ENCODE measurements around the gene COL1A1. TPM values are rescaled to one million over a fixed set of nuclear protein-coding genes. Genes with fewer than 3 reads are reported as not detected.

Gene COL1A1
- total RNA-seq, 2 experiments from 2014 or later = 0.95 to 1.7 TPM

DNA sequence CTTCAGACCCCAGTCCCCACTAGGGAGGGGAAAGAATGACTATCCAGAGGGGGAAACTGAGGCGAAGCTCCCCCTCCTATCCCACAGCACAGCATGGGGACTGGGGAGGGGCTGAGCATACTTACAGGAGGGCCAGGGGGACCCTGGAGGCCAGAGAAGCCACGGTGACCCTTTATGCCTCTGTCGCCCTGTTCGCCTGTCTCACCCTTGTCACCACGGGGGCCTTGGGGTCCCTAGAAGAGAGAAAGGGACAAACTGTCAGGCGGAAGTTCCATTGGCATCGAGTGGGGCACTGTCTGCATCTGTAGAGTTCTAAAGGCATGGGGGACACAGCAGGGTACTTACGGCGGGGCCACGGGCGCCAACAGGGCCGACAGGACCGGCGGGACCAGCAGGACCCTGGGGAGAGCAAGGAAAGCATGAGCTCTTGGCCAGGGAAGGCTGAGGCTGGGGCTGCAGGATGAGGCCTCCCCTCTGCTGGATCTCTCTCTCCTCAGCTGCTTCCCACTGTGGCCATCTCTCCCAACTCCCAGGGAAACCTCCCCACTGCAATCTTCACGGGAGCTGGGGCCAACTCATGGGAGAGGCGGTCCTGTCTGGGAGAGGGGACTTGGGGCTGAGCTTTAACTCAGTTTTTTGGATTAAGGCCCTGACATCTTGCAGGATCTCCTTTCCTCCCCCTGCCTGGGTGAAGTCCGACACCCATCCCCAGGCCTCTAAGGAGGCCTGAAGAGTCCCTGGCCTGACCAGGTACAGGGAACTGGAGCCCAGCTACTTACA lies 13.5 kb downstream of the COL1A1 start:
- Mint-ChIP-seq H3K4me3 (no peak overlapping the region), H3K27me3 (ENCODE audit: low read depth) (no peaks in the 10 kb centered on the region), H3K36me3 (ENCODE audit: low read depth) (no peaks in the 10 kb centered on the region), H3K4me1 (ENCODE audit: low read depth) (peaks cover 14% of the 10 kb centered on the region), H3K9me3 (no peaks in the 10 kb centered on the region), H3K27ac (no peak overlapping the region)
- no peak for DNase-seq
- intact Hi-C loops (cut with micrococcal nuclease) = no loop called here
- CTCF ChIA-PET = interaction anchor here (1.2 to 1.5 kb wide), 3 partner anchors 9 to 18 kb away, joined by 3 to 6 read pairs (median 3); partner anchors contain the start of gene COL1A1

DNA sequence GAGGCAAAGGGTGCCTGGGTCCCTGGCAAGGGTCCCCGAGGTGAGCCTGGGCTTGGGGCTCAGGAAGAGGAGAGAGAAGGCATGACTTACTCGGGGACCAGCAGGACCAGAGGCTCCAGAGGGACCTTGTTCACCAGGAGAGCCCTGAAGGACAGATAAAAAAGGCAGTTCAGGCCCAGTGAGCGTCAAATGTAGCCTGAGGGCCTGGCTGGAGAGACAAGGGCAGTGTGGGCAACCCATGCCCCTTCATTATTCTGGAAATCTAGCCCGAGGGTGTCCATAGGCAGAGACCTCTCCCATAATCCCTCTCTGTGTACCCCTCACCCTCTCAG lies 14.1 kb downstream of the COL1A1 start:
- DNase-seq = no peak
- CTCF ChIA-PET = interaction anchor here (1.2 to 1.5 kb wide), 3 partner anchors 10 to 18 kb away, joined by 3 to 6 read pairs (median 3); partner anchors contain the start of gene COL1A1
- no peaks in the 10 kb centered on the region for H3K36me3 Mint-ChIP-seq (ENCODE audit: low read depth)
- H3K9me3 Mint-ChIP-seq = no peaks in the 10 kb centered on the region
- peaks cover 16% of the 10 kb centered on the region for H3K4me1 Mint-ChIP-seq (ENCODE audit: low read depth)
- no peaks in the 10 kb centered on the region for H3K27me3 Mint-ChIP-seq (ENCODE audit: low read depth)
- H3K27ac Mint-ChIP-seq = no peak overlapping the region
- intact Hi-C loops (cut with micrococcal nuclease) = no loop called here
- no peak overlapping the region for H3K4me3 Mint-ChIP-seq

GRCh38 chr17:50186661-50187393 lies 14.6 kb downstream of the COL1A1 start:
- DNase-seq = no peak
- H3K9me3 Mint-ChIP-seq = no peaks in the 10 kb centered on the region
- no peak overlapping the region for H3K4me3 Mint-ChIP-seq
- no peaks in the 10 kb centered on the region for H3K36me3 Mint-ChIP-seq (ENCODE audit: low read depth)
- CTCF ChIA-PET = interaction anchor here (1.5 kb wide), 2 partner anchors 14 to 17 kb away, joined by 3 to 6 read pairs; partner anchors contain the start of gene COL1A1
- H3K4me1 Mint-ChIP-seq (ENCODE audit: low read depth) = peaks cover 16% of the 10 kb centered on the region
- intact Hi-C loops (cut with micrococcal nuclease) = no loop called here
- H3K27ac Mint-ChIP-seq = no peak overlapping the region
- no peaks in the 10 kb centered on the region for H3K27me3 Mint-ChIP-seq (ENCODE audit: low read depth)

DNA sequence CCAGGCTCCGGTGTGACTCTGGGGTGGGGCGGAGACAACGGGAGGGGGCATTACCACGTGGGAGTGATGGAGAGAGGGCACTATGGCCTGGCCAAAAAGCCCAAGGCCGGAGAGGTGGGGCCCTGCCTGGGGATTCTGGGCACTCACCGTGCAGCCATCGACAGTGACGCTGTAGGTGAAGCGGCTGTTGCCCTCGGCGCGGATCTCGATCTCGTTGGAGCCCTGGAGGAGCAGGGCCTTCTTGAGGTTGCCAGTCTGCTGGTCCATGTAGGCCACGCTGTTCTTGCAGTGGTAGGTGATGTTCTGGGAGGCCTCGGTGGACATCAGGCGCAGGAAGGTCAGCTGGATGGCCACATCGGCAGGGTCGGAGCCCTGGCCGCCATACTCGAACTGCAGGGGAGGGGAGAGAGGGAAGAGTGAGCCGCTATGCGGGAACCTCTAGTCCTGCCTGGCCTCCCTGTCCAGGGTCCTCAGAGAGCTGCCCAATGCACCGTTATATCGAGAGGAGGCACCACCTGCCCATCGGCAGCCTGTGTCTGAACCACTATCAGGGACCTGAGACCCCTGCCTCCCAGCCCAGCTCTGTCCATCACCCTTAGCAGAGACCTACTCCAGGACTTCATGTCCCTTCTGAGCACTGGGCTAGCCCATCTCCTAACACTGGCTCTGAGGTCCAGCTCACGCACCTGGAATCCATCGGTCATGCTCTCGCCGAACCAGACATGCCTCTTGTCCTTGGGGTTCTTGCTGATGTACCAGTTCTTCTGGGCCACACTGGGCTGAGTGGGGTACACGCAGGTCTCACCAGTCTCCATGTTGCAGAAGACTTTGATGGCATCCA lies 15.6 kb downstream of the COL1A1 start:
- no peaks in the 10 kb centered on the region for H3K36me3 Mint-ChIP-seq (ENCODE audit: low read depth)

GRCh38 chr17:50184611-50185398 lies 16.6 kb downstream of the COL1A1 start:
- intact Hi-C loops (cut with micrococcal nuclease) = no loop called here
- no peak overlapping the region for H3K27ac Mint-ChIP-seq
- no peaks in the 10 kb centered on the region for H3K36me3 Mint-ChIP-seq (ENCODE audit: low read depth)
- peaks cover 16% of the 10 kb centered on the region for H3K4me1 Mint-ChIP-seq (ENCODE audit: low read depth)
- CTCF ChIA-PET = interaction anchor here (1.0 kb wide), 1 partner anchor 15 kb away, joined by 3 read pairs; no protein-coding TSS in a partner anchor
- H3K4me3 Mint-ChIP-seq = no peak overlapping the region
- H3K27me3 Mint-ChIP-seq (ENCODE audit: low read depth) = no peaks in the 10 kb centered on the region
- DNase-seq = no peak
- no peaks in the 10 kb centered on the region for H3K9me3 Mint-ChIP-seq

More for the DNA sequence above, 15.6 kb downstream of the COL1A1 start:
- Mint-ChIP-seq H3K4me3 (no peak overlapping the region), H3K9me3 (no peaks in the 10 kb centered on the region), H3K27me3 (ENCODE audit: low read depth) (no peaks in the 10 kb centered on the region), H3K27ac (no peak overlapping the region), H3K4me1 (ENCODE audit: low read depth) (peaks cover 16% of the 10 kb centered on the region)
- no peak for DNase-seq
- intact Hi-C loops (cut with micrococcal nuclease) = no loop called here
- CTCF ChIA-PET = interaction anchor here (1.0 kb wide), 1 partner anchor 16 kb away, joined by 3 read pairs; no protein-coding TSS in a partner anchor

- H3K27ac Mint-ChIP-seq = no peak overlapping the region
- no peak overlapping the region for H3K4me3 Mint-ChIP-seq
- H3K27me3 Mint-ChIP-seq (ENCODE audit: low read depth) = no peaks in the 10 kb centered on the region
- intact Hi-C loops (cut with micrococcal nuclease) = no loop called here
- no peaks in the 10 kb centered on the region for H3K9me3 Mint-ChIP-seq
- peaks cover 16% of the 10 kb centered on the region for H3K4me1 Mint-ChIP-seq (ENCODE audit: low read depth)
- DNase-seq = no peak
- CTCF ChIA-PET = no interaction called here
- H3K36me3 Mint-ChIP-seq (ENCODE audit: low read depth) = no peaks in the 10 kb centered on the region
These were observed 17.4 kb downstream of the COL1A1 start for GRCh38 chr17:50184064-50184463.

DNA sequence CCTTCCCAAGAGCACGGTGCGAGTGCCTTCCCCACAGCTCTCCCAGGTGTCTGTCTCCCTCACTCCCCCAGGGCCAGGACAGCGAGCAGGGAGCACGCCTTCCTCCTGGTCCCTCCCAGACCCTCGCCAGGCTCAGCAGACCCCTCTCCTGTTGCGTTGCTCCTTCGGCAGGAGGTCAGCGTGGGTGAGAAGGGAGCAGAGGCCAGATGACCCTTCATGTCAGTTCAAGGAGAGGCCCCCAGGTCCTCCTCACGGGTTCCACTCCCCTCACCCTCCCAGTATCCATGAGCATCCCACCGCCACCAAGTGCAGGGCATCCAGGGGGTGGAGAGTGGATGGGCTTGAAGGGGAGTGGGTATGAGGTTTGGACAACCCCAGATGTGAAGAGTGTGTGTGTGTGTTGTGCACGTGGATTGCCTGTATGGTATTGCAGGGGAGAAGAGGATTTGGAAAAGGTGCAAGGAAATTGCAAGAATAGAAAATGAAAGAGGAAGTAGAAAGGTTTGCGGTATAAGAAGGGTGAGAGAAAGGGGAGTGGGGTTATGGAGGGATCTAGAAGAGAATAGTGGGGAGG lies 17.9 kb downstream of the COL1A1 start:
- Mint-ChIP-seq H3K27me3 (ENCODE audit: low read depth) (no peaks in the 10 kb centered on the region), H3K4me3 (no peak overlapping the region), H3K36me3 (ENCODE audit: low read depth) (no peaks in the 10 kb centered on the region), H3K4me1 (ENCODE audit: low read depth) (peaks cover 19% of the 10 kb centered on the region), H3K27ac (no peak overlapping the region), H3K9me3 (no peaks in the 10 kb centered on the region)
- DNase-seq = no peak
- intact Hi-C loops (cut with micrococcal nuclease) = no loop called here
- CTCF ChIA-PET = interaction anchor here (1.4 kb wide), 1 partner anchor 14 kb away, joined by 4 read pairs; no protein-coding TSS in a partner anchor

DNA sequence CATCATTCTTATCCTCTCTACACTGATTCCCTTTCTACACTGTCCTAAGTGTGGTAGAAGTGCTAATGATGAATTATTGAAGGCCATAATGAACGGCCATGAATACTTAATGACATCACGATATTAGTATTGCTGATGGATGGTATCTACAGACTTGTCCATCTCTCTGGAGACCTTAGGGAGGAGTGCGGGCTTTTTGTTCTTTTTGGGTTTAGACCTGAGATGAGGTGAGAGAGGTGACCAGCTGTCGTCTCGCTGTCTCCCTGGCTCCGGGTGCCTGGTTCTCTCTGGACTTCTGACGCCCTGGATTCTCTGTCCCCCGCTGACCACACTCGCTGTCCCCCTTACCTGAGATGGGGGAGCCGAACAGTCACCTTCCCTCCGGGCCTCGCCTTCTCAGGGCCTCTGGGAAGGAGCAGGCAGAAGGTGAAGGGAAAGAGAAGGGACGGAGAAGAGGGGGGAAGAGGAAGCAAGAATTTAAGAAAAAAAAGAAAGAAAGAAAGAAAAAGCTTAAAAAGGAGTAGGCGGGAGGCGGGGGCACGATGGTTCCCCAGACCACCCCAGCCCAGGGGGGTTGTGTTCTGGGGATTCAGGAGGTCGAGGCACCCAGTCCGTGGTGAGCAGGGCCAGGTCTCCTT lies 18.5 kb downstream of the COL1A1 start:
- DNase-seq = no peak
- Mint-ChIP-seq H3K27me3 (ENCODE audit: low read depth) (no peaks in the 10 kb centered on the region), H3K36me3 (ENCODE audit: low read depth) (no peaks in the 10 kb centered on the region), H3K27ac (no peak overlapping the region), H3K9me3 (no peaks in the 10 kb centered on the region), H3K4me3 (no peak overlapping the region), H3K4me1 (ENCODE audit: low read depth) (peaks cover 25% of the 10 kb centered on the region)
- intact Hi-C loops (cut with micrococcal nuclease) = no loop called here
- CTCF ChIA-PET = interaction anchor here (1.4 kb wide), 1 partner anchor 13 kb away, joined by 4 read pairs; no protein-coding TSS in a partner anchor

- intact Hi-C loops (cut with micrococcal nuclease) = no loop called here
- Mint-ChIP-seq H3K9me3 (no peaks in the 10 kb centered on the region), H3K4me1 (ENCODE audit: low read depth) (peaks cover 27% of the 10 kb centered on the region), H3K36me3 (ENCODE audit: low read depth) (no peaks in the 10 kb centered on the region), H3K27me3 (ENCODE audit: low read depth) (no peaks in the 10 kb centered on the region), H3K27ac (no peak overlapping the region), H3K4me3 (no peak overlapping the region)
- CTCF ChIA-PET = interaction anchor here (1.3 to 1.4 kb wide), 3 partner anchors 12 to 20 kb away, joined by 3 to 4 read pairs (median 4); no protein-coding TSS in a partner anchor
- DNase-seq = no peak
These were observed 19.6 kb downstream of the COL1A1 start for GRCh38 chr17:50181591-50182560.

DNA sequence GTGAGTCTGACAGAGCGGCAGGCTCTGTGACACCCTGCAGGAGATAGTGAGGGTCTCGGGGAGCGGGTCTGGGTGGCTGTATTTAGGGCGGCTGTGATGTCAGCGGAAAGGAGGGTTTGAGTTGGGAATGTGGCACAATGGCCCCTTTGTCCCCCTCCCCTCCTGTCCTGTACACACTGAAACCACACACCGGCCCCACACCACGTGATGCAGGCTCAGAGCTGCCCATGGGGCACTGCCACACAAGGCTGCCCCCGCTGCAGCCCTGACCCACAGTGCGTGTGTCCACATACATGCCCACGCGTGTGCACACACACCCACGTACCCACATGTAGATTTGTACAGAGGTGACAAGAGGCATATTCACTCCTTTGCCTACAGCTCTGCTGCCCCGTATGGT lies 20.3 kb downstream of the COL1A1 start:
- DNase-seq = no peak
- no peaks in the 10 kb centered on the region for H3K36me3 Mint-ChIP-seq (ENCODE audit: low read depth)
- no peaks in the 10 kb centered on the region for H3K27me3 Mint-ChIP-seq (ENCODE audit: low read depth)
- intact Hi-C loops (cut with micrococcal nuclease) = no loop called here
- H3K9me3 Mint-ChIP-seq = no peaks in the 10 kb centered on the region
- CTCF ChIA-PET = interaction anchor here (1.3 kb wide), 2 partner anchors 19 kb away, joined by 3 to 4 read pairs; no protein-coding TSS in a partner anchor
- H3K4me3 Mint-ChIP-seq = no peak overlapping the region
- H3K27ac Mint-ChIP-seq = no peak overlapping the region
- peaks cover 27% of the 10 kb centered on the region for H3K4me1 Mint-ChIP-seq (ENCODE audit: low read depth)

Data from activated naive CD4-positive, alpha-beta T cell treated with anti-CD3 and anti-CD28 coated beads for 36 hours (primary cell).